Measurements from ENCODE around the gene RNF5.
"Not testable (repeated sequence)": the region's sequence is repeated elsewhere in the genome, so short reads cannot be mapped to it uniquely, and the experiment has no call there.

Gene RNF5

GRCh38 chr6:32204268-32204715 is 26.1 kb downstream of the RNF5 start:
- DNase-seq (ENCODE audit: low read depth in 3 of 3), result no peak

GRCh38 chr6:32208996-32209395 is 30.8 kb downstream of the RNF5 start:
- no peak for DNase-seq (ENCODE audit: low read depth in 3 of 3)

GRCh38 chr6:32210191-32210601 is 32.0 kb downstream of the RNF5 start:
- DNase-seq (ENCODE audit: low read depth in 3 of 3), result no peak

GRCh38 chr6:32211432-32211831 is 33.2 kb downstream of the RNF5 start:
- not testable (repeated sequence) for DNase-seq (ENCODE audit: low read depth in 3 of 3)

GRCh38 chr6:32212076-32212760 is 34.0 kb downstream of the RNF5 start:
- DNase-seq (ENCODE audit: low read depth in 3 of 3), result no peak

- DNase-seq (ENCODE audit: low read depth in 3 of 3), result no peak
Measured at GRCh38 chr6:32213649-32214048, 35.4 kb downstream of the RNF5 start.

GRCh38 chr6:32214126-32214525 is 35.9 kb downstream of the RNF5 start:
- DNase-seq (ENCODE audit: low read depth in 3 of 3), result no peak

GRCh38 chr6:32215617-32216016 is 37.4 kb downstream of the RNF5 start:
- no peak for DNase-seq (ENCODE audit: low read depth in 3 of 3)

- no peak for DNase-seq (ENCODE audit: low read depth in 3 of 3)
Measured at GRCh38 chr6:32216285-32216684, 38.1 kb downstream of the RNF5 start.

- DNase-seq (ENCODE audit: low read depth in 3 of 3), result no peak
Measured at GRCh38 chr6:32216998-32217397, 38.8 kb downstream of the RNF5 start.

GRCh38 chr6:32218167-32218566 is 40.0 kb downstream of the RNF5 start:
- DNase-seq (ENCODE audit: low read depth in 3 of 3), result no peak

GRCh38 chr6:32220021-32220420 is 41.8 kb downstream of the RNF5 start:
- DNase-seq (ENCODE audit: low read depth in 3 of 3), result no peak

- no peak for DNase-seq (ENCODE audit: low read depth in 3 of 3)
Measured at GRCh38 chr6:32222333-32223230, 44.4 kb downstream of the RNF5 start.

- DNase-seq (ENCODE audit: low read depth in 3 of 3), result no peak
Measured at GRCh38 chr6:32223258-32224235, 45.3 kb downstream of the RNF5 start, which contains the start of gene NOTCH4. Gene NOTCH4 (minus strand): TSS chr6:32224067. CDS start chr6:32223928, 139 bp downstream.

GRCh38 chr6:32224696-32225095 is 46.5 kb downstream of the RNF5 start:
- DNase-seq (ENCODE audit: low read depth in 3 of 3), result no peak

- DNase-seq (ENCODE audit: low read depth in 3 of 3), result no peak
Measured at GRCh38 chr6:32226434-32226833, 48.2 kb downstream of the RNF5 start.

Measured in stimulated activated CD4-positive, alpha-beta T cell treated with anti-CD3 and anti-CD28 coated beads, TNF-alpha, amount 100 ng/mL, for 48 hours (primary cell).